Gastroesophageal sphincter (tissue), 3 donors: ENCODE results near the gene SPATA32.

ENCODE experiments used
- EP300 ChIP-seq: sonication (generic); formaldehyde crosslinking; IDR thresholded peaks from one replicate; pipeline ENCODE4 v1.6.1; 2017; ENCODE audit warnings: antibody characterized with exemption, mild to moderate bottlenecking
- POLR2A ChIP-seq, 2 donors: fragments of 450-650 bp; IDR thresholded peaks; one replicate each; pipeline ENCODE4 v1.6.1; 2017; ENCODE audit warnings: antibody characterized with exemption in 2 of 2, mild to moderate bottlenecking in 2 of 2, moderate library complexity in 1 of 2
- POLR2AphosphoS5 ChIP-seq: sonication (generic); formaldehyde crosslinking; IDR thresholded peaks from one replicate; pipeline ENCODE4 v1.6.1; 2017; ENCODE audit warnings: antibody characterized with exemption
- TF ChIP-seq, protein P1 (sequence below), 4 experiments: fragments of 200-600 bp in 2 of 4; fragments of 450-650 bp in 2 of 4; sonication (generic) in 1 of 4; IDR thresholded peaks; one replicate each; pipeline ENCODE4 v1.5.1; 2017 to 2019; ENCODE audit warnings: antibody characterized with exemption in 4 of 4, mild to moderate bottlenecking in 2 of 4, moderate library complexity in 2 of 4

DNA sequence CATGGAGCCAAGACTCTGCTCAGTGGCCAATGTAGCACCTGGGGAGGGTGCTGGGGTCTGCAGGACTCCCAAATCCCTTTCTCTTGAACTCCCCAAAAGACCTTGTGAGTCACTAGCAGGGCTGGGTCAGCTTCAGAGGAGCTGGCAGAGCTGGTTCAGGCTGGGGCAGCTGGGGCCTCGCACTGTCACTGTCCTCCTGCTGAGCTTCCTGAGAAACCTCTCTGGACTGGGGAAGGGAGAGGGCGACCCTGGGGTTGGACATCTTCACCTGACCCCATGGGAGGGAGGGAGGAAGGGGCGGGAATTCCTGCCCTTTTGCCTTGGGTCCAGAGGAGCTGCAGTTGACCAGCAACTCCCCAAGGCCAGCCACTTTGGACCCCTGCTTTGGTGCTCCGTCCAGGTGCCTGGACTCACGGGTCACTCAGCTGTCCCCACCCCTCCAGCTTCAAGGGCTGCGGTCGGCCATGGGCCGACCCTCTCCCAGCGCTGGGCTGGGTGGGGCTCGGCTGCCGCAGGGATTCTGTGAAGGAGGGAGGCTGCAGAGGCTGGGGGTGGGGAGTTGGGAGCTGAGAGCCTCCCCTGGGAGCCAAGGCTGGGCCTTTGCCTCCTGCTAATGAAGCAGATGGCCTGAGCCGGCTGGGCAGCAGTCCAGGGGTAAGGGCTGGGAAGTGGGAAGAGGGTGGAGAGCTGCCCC, 31.0 kb downstream of the SPATA32 start:
- TF ChIP-seq POLR2A (IDR thresholded peaks at IDR 0.05) (no peak), EP300 (no peak), POLR2AphosphoS5 (no peak)
- TF ChIP-seq, protein P1, sequence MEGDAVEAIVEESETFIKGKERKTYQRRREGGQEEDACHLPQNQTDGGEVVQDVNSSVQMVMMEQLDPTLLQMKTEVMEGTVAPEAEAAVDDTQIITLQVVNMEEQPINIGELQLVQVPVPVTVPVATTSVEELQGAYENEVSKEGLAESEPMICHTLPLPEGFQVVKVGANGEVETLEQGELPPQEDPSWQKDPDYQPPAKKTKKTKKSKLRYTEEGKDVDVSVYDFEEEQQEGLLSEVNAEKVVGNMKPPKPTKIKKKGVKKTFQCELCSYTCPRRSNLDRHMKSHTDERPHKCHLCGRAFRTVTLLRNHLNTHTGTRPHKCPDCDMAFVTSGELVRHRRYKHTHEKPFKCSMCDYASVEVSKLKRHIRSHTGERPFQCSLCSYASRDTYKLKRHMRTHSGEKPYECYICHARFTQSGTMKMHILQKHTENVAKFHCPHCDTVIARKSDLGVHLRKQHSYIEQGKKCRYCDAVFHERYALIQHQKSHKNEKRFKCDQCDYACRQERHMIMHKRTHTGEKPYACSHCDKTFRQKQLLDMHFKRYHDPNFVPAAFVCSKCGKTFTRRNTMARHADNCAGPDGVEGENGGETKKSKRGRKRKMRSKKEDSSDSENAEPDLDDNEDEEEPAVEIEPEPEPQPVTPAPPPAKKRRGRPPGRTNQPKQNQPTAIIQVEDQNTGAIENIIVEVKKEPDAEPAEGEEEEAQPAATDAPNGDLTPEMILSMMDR (IDR thresholded peaks at IDR 0.05), result no peak
